ENCODE data around the gene RAPGEF1.

Gene RAPGEF1

GRCh38 chr9:131601683-131602181 lies 138.1 kb downstream of the RAPGEF1 start:
- no peak for DNase-seq

- DNase-seq: no peak
These were observed 141.8 kb downstream of the RAPGEF1 start for GRCh38 chr9:131598121-131598520.

- no peak for DNase-seq
These were observed 142.6 kb downstream of the RAPGEF1 start for GRCh38 chr9:131597246-131597645.

GRCh38 chr9:131596430-131596743 lies 143.5 kb downstream of the RAPGEF1 start:
- no peak for DNase-seq

- no peak for DNase-seq
These were observed 144.0 kb downstream of the RAPGEF1 start for GRCh38 chr9:131595696-131596429.

GRCh38 chr9:131594906-131595665 lies 144.8 kb downstream of the RAPGEF1 start:
- no peak for DNase-seq

- DNase-seq: no peak
These were observed 145.8 kb downstream of the RAPGEF1 start for GRCh38 chr9:131593936-131594665.

- DNase-seq: no peak
These were observed 146.6 kb downstream of the RAPGEF1 start for GRCh38 chr9:131593091-131593820.

GRCh38 chr9:131591845-131592208 lies 148.0 kb downstream of the RAPGEF1 start:
- no peak for DNase-seq

GRCh38 chr9:131590907-131591844 lies 148.7 kb downstream of the RAPGEF1 start:
- DNase-seq: peak; percentile 67

GRCh38 chr9:131590449-131590848 lies 149.4 kb downstream of the RAPGEF1 start:
- no peak for DNase-seq

GRCh38 chr9:131589993-131590392 lies 149.9 kb downstream of the RAPGEF1 start:
- DNase-seq: no peak

- no peak for DNase-seq
These were observed 150.7 kb downstream of the RAPGEF1 start for GRCh38 chr9:131589124-131589711.

- no peak for DNase-seq
These were observed 151.5 kb downstream of the RAPGEF1 start for GRCh38 chr9:131588396-131588795.

GRCh38 chr9:131587906-131588305 lies 152.0 kb downstream of the RAPGEF1 start:
- DNase-seq: no peak

- DNase-seq: no peak
These were observed 152.5 kb downstream of the RAPGEF1 start for GRCh38 chr9:131587331-131587730.

GRCh38 chr9:131585375-131585774 lies 154.5 kb downstream of the RAPGEF1 start:
- no peak for DNase-seq

- DNase-seq: no peak
These were observed 155.0 kb downstream of the RAPGEF1 start for GRCh38 chr9:131584858-131585257.

GRCh38 chr9:131583836-131584555 lies 155.9 kb downstream of the RAPGEF1 start:
- DNase-seq: no peak

- no peak for DNase-seq
These were observed 156.6 kb downstream of the RAPGEF1 start for GRCh38 chr9:131583337-131583645.
